Progenitor cell of endocrine pancreas (in vitro differentiated cells): Measurements from ENCODE around the gene RAB29. TPM values are rescaled to one million over a fixed set of nuclear protein-coding genes. Genes with fewer than 3 reads are reported as not detected.

ENCODE experiments used
- DNase-seq: peaks from one replicate; pipeline ENCODE4 v3.0.0; 2021; ENCODE audit warnings: low spot score; ENCODE audit not compliant: unreplicated experiment
- H3K27ac Mint-ChIP-seq: 2 replicates; pipeline ENCODE4 v1.8.0; 2021; ENCODE audit warnings: mild to moderate bottlenecking, moderate library complexity, mixed read lengths
- H3K27me3 Mint-ChIP-seq: 2 replicates; pipeline ENCODE4 v1.8.0; 2021; ENCODE audit warnings: mixed read lengths
- H3K36me3 Mint-ChIP-seq: 2 replicates; pipeline ENCODE4 v1.8.0; 2022; ENCODE audit warnings: mixed read lengths; ENCODE audit not compliant: insufficient read depth
- H3K4me1 Mint-ChIP-seq: 2 replicates; pipeline ENCODE4 v1.8.0; 2021; ENCODE audit warnings: low read depth, mixed read lengths
- H3K4me3 Mint-ChIP-seq: 2 replicates; pipeline ENCODE4 v1.8.0; 2021; ENCODE audit warnings: low read depth, mild to moderate bottlenecking, moderate library complexity, mixed read lengths
- H3K9me3 Mint-ChIP-seq: 2 replicates; pipeline ENCODE4 v1.8.0; 2021; ENCODE audit warnings: low read depth, mixed read lengths
- CTCF ChIP-seq: fragments of 200-600 bp; sonication (generic); IDR thresholded peaks from one replicate; pipeline ENCODE4 v1.5.0; 2021; ENCODE audit warnings: antibody characterized with exemption, mild to moderate bottlenecking; ENCODE audit not compliant: unreplicated experiment
- total RNA-seq: library from RNA; stranded (reverse); gene quantifications from 2 replicates; pipeline ENCODE4 v1.2.1, GENCODE V29; 2021

The RAB29 gene
- total RNA-seq, 1 donor from 2014 or later: 7.5 TPM

GRCh38 chr1:205766038-205766437 is 9.2 kb downstream of the RAB29 start:
- no peak overlapping the region for H3K4me3 Mint-ChIP-seq
- DNase-seq: no peak
- H3K27me3 Mint-ChIP-seq: no peaks in the 10 kb centered on the region
- TF ChIP-seq CTCF: no peak
- H3K9me3 Mint-ChIP-seq: no peaks in the 10 kb centered on the region
- no peaks in the 10 kb centered on the region for H3K36me3 Mint-ChIP-seq
- peaks cover 4% of the 10 kb centered on the region for H3K4me1 Mint-ChIP-seq
- no peak overlapping the region for H3K27ac Mint-ChIP-seq

GRCh38 chr1:205764578-205764977 is 10.7 kb downstream of the RAB29 start:
- H3K36me3 Mint-ChIP-seq: no peaks in the 10 kb centered on the region
- H3K4me1 Mint-ChIP-seq: no peaks in the 10 kb centered on the region
- H3K27me3 Mint-ChIP-seq: no peaks in the 10 kb centered on the region
- DNase-seq: no peak
- H3K9me3 Mint-ChIP-seq: no peaks in the 10 kb centered on the region
- no peak overlapping the region for H3K27ac Mint-ChIP-seq
- no peak overlapping the region for H3K4me3 Mint-ChIP-seq
- TF ChIP-seq CTCF: no peak

- Mint-ChIP-seq H3K4me3 (no peak overlapping the region), H3K27ac (no peak overlapping the region)
Observed at GRCh38 chr1:205763980-205764379, 11.3 kb downstream of the RAB29 start.

GRCh38 chr1:205760606-205761005 is 14.7 kb downstream of the RAB29 start:
- Mint-ChIP-seq H3K27me3 (no peaks in the 10 kb centered on the region), H3K9me3 (no peaks in the 10 kb centered on the region), H3K36me3 (no peaks in the 10 kb centered on the region), H3K27ac (no peak overlapping the region), H3K4me1 (no peaks in the 10 kb centered on the region), H3K4me3 (no peak overlapping the region)
- no peak for TF ChIP-seq CTCF
- DNase-seq: no peak

More at GRCh38 chr1:205763980-205764379, 11.3 kb downstream of the RAB29 start:
- Mint-ChIP-seq H3K36me3 (no peaks in the 10 kb centered on the region), H3K9me3 (no peaks in the 10 kb centered on the region), H3K27me3 (no peaks in the 10 kb centered on the region), H3K4me1 (no peaks in the 10 kb centered on the region)
- DNase-seq: no peak
- TF ChIP-seq CTCF: no peak

GRCh38 chr1:205756552-205756951 is 18.7 kb downstream of the RAB29 start:
- Mint-ChIP-seq H3K4me3 (no peak overlapping the region), H3K27me3 (no peaks in the 10 kb centered on the region), H3K9me3 (no peaks in the 10 kb centered on the region), H3K4me1 (peaks cover 2% of the 10 kb centered on the region), H3K27ac (no peak overlapping the region), H3K36me3 (no peaks in the 10 kb centered on the region)
- DNase-seq: no peak
- TF ChIP-seq CTCF: no peak

- TF ChIP-seq CTCF: no peak
Observed at GRCh38 chr1:205754857-205755256, 20.4 kb downstream of the RAB29 start.

More at GRCh38 chr1:205754857-205755256, 20.4 kb downstream of the RAB29 start:
- Mint-ChIP-seq H3K4me1 (peaks cover 2% of the 10 kb centered on the region), H3K36me3 (no peaks in the 10 kb centered on the region), H3K27ac (no peak overlapping the region), H3K9me3 (no peaks in the 10 kb centered on the region), H3K4me3 (no peak overlapping the region), H3K27me3 (no peaks in the 10 kb centered on the region)
- DNase-seq: no peak
